DMS 273 treated with DMSO at 0.1 percent for 48 hours (cell line): Measurements from ENCODE around the gene HYKK.
"Not testable (repeated sequence)": the region's sequence is repeated elsewhere in the genome, so short reads cannot be mapped to it uniquely, and the experiment has no call there.

Experiments used
- DNase-seq: peaks from one replicate; lab custom pipeline; 2025; lab: John Stamatoyannopoulos, UW

HYKK gene, protein sequence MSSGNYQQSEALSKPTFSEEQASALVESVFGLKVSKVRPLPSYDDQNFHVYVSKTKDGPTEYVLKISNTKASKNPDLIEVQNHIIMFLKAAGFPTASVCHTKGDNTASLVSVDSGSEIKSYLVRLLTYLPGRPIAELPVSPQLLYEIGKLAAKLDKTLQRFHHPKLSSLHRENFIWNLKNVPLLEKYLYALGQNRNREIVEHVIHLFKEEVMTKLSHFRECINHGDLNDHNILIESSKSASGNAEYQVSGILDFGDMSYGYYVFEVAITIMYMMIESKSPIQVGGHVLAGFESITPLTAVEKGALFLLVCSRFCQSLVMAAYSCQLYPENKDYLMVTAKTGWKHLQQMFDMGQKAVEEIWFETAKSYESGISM

DNA sequence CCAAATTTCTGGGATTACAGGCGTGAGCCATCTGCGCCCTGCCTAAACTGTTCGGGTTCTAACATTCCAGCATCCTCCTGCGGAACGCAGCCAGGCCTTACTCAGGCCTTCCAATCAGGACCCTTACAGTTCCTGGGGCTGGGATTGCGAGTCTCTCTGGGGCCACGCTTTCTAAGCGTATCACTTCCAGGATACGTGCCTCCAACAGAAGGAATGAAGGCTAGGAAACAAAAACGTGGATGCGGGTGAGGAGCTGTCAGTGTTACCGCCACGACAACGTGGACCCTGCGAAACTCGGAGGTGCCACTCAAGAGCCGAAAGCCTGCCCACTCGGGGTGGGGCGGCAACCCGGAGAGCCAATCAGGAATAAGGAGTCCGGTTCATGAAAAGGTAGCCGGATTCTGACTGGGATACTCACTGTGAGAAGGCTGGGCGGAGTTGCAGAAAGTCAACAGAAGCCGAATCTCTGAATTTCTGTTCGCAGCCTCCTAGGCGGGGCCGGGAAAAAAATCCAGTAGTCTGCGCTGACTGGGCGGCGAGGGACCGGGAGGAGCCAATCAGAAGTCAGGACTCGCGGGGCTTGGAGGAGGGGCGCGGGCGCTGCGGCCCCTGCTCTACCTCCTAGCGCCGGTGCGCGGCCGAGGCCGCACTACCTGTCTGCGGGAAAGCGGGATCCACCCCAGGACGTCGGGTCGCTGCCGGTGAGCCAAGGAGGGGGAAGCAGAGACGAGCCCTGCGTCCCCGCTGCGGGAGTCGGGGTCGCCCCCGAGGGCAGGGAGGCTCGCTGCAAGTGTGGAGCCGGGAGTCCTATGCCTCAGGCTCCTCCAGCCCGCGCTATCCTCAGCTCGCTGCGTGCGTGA, at the start of gene HYKK:
Gene HYKK (plus strand): TSS at position 607 of the 860 bp plus-strand sequence. CDS start 5,512 bp downstream, outside the sequence.
- DNase-seq, result peak; percentile 94

- DNase-seq, result no peak
These were observed 46.6 kb upstream of the HYKK start for GRCh38 chr15:78460737-78461136.

DNA sequence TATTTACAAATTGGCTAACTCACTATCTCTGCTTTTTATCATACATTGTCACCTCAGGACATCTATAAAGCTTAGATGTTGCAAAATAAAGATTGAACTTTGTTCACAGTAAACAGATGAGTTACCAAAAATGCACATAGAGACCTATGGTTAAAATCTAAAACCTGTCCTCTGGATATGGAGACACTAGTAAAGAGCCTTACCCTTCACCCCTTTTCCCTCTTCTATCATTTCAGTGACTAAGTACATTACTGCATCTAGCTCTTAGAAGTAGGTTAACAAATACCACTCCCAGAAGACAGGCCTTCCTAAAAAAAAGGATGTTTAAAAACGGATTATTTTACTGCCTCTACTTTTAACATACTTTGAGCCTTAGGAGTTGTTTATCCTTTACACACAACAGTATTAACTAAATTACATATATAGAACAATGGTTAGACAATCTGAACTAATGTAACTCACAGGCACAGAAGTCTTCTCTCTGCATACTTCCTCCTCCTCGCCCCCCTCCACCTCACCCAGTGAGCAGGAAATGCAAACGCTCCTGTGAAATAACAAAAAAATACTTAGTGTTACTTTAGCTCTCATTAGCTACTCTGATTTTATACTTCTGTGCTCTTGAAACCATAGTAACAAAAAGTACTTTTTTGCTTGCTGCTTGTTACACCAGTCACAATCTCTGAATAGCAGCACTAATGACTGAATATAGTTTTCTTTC, 46.0 kb upstream of the HYKK start:
- no peak for DNase-seq

- DNase-seq, result no peak
These were observed 38.3 kb upstream of the HYKK start for GRCh38 chr15:78469031-78469430.

DNA sequence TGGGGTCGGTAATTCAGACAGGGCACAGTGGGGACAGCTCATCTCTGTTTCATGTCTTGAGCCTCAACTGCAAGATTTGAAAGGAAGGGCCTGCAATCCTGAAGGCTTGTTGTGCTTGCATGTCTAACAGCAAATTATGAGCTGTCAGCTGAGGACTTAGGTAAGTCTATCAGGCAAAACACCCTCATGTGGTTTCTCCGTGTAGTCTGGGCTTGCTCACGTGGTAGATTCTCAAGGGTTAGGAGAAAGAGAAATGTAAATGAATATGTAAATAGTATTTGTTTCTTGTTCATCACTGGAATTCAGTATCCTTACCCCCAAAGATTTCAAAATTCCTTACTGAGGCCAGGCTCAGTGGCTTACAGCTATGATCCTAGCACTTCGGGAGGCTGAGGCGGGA, 30.1 kb upstream of the HYKK start:
- no peak for DNase-seq

GRCh38 chr15:78479650-78480049, 27.7 kb upstream of the HYKK start:
- DNase-seq, result no peak

GRCh38 chr15:78481917-78482316, 25.5 kb upstream of the HYKK start:
- no peak for DNase-seq

DNA sequence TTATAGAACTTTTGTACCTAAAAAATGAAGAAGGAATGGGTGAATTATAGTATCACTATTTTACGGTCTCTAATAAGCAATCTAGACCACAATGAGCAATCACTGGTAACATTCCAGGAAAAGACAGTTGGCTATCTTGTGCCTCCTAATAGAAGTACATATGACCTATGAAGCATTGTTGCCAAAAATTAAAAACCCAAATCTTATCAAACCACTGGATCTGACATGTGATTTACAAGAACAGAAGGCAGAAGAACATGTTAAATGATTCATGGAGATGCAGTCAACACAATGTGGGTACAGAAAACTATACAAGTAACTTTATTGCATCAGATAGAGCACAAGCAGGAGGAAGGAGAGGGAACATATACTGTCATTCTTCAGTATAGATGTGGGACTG, 14.5 kb upstream of the HYKK start:
- peak; percentile 3 for DNase-seq

DNA sequence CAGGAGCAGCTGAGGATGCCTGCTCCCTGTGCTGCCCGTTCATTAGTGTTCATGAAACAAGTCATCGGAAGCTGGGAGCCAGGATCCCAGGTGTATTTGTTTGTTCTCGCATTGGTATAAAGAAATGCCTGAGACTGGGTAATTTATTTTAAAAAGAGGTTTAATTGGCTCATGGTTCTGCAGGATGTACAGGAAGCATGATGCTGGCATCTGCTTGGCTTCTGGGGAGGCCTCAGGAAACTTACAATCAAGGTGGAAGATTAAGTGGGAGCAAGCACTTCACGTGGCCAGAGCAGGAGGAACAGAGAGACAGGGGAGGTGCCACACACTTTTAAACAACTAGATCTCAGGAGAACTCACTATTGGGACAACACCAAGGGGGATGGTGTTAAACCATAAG, 5.5 kb upstream of the HYKK start:
- no peak for DNase-seq

- DNase-seq, result no peak
These were observed 4.7 kb upstream of the HYKK start for GRCh38 chr15:78502641-78503040.

GRCh38 chr15:78507831-78508160, 419 bp downstream of the HYKK start:
- no peak for DNase-seq

DNA sequence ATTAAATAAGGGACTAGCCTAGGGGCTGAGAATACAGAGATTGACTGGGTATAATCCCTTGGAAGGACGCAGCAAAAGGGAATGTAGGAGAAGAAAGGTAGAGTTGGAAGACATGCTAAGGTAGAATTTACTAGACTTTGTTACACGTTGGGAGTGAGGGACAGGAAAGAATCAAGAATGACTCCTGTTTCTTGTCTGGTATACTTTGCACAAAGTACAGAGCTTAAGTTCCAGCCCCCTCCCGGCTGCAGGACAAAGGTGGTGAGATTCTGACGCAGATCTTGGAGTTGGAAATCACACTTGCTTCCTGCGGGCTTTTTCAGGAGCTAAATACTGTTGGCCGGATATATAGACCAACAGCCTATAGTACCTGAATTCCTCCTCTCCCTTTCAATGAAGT, 895 bp downstream of the HYKK start:
- no peak for DNase-seq

DNA sequence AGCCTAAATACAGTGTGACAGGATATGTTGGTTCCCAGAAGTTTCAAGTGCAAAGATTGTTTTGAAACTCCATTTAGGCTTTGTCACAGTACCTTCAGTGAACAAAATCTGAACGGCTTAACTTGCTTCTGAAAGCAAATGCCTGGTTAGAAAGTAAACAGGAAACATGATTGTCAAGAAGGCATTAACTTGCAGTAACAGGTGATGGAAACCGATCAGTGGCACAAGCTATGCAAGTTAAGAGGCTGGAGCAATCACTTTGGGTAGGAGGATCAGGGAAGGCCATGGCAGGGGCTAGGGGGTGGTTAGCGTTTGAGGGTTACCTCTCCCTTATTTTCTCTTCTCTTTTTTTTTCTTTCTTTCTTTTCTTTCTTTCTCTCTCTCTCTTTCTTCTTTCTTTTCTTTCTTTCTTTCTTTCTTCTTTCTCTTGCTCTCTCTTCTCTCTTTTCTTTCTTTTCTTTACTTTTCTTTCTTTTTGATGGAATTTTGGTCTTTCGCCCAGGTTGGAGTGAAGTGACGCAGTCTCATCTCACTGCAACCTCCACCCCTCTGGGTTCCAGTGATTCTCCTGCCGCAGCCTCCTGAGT, 2.4 kb downstream of the HYKK start:
- no peak for DNase-seq

DNA sequence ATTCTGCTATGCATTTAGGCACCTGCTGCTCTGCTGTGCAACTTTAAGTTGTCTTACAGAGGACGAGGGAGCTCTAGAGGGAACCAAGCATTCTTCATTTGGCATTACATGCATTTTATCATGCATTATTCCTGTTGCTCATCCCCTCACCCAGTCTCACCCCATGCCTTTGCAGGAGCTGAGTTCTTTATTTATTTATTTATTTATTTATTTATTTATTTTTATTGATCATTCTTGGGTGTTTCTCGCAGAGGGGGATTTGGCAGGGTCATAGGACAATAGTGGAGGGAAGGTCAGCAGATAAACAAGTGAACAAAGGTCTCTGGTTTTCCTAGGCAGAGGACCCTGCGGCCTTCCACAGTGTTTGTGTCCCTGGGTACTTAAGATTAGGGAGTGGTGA, 12.7 kb downstream of the HYKK start:
- not testable (repeated sequence) for DNase-seq

DNA sequence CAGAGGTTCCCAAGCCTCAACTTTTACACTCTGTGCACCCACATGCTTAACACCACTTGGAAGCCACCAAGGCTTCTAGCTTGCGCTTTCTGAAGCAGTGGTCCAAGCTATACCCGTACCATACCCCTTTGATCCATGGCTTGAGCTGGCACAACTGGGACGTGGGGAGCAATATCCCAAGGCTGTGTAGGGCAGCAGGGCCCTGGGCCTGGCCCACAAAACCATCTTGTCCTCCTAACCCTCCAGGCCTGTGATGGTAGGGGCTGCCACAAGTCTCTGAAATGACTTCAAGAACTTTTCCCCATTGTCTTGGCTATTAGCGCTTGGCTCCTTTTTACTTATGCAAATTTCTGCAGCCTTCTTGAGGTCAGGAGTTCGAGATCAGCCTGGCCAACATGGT, 16.9 kb downstream of the HYKK start:
- DNase-seq, result no peak

DNA sequence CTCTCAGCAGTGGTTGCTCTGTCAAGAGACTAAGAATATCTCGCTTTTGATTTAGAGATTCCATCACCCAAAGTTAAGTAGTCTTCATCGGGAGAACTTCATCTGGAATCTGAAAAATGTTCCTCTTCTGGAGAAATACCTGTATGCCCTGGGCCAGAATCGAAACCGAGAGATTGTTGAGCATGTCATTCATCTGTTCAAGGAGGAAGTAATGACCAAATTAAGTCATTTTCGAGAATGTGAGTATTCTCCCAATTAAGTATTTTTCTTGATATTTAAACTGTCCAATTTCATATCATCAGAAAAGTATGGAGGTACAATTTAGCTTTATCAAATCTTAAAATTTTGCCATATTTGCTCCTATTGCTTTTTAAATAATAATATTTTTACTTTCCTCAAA, 19.9 kb downstream of the HYKK start:
- DNase-seq, result no peak

DNA sequence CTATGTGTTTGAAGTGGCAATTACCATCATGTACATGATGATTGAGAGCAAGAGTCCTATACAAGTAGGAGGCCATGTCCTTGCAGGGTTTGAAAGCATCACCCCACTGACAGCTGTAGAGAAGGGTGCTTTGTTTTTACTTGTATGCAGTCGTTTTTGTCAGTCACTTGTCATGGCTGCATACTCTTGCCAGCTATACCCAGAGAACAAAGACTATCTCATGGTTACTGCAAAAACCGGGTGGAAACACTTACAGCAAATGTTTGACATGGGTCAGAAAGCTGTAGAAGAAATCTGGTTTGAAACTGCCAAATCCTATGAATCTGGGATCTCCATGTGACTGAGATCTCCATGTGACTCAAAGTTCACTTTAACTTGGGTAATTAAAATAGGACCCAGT, 26.0 kb downstream of the HYKK start:
- no peak for DNase-seq

- DNase-seq, result no peak
These were observed 28.8 kb downstream of the HYKK start for GRCh38 chr15:78536134-78536533.

DNA sequence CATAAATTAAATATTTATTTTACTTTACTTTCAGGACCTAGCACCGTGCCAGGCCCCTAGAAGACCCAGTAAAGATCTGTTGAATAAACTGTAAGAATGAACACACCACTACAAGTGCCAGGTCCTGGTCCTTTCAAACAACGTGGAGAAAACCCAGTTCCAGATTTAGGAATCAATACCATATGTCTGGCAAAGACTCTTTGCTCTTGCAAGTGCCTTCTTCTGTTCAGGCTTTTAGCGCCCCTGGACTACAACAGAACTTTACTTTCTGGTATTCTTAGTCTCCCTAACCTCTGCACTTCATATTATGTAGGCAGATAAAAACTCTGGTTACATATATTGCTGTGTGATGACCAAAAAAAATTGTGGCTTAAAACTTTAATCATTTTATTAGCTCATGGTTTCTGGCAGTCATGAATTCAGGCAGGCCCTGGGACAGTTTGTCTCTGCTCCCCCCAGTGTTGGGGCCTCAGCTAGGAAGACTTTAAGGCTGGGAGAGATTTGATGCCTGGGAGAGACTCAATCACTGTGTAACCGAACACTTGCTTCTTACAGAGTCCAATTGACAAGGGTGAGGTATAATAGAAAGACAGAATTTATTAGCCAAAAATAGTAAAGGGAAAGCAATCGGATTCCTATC, 30.0 kb downstream of the HYKK start:
- DNase-seq, result no peak

DNA sequence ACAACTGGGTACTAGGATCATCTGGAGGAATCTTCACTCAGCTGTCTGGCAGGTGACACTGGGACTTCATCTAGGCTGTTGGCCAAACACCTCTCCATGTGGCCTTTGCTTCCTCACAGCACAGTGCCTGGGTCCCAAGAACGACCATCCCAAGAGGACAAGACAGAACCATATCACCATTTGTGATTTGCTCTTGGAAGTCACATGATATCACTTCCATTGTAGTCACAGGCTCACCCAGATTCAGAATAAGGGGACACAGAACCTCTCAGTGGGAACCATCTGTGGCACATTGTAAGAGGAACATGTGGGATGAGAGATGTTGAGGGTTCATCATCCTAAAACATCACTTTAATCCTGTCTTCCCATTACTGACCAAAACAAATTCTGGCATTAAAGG, 31.0 kb downstream of the HYKK start:
- no peak for DNase-seq

DNA sequence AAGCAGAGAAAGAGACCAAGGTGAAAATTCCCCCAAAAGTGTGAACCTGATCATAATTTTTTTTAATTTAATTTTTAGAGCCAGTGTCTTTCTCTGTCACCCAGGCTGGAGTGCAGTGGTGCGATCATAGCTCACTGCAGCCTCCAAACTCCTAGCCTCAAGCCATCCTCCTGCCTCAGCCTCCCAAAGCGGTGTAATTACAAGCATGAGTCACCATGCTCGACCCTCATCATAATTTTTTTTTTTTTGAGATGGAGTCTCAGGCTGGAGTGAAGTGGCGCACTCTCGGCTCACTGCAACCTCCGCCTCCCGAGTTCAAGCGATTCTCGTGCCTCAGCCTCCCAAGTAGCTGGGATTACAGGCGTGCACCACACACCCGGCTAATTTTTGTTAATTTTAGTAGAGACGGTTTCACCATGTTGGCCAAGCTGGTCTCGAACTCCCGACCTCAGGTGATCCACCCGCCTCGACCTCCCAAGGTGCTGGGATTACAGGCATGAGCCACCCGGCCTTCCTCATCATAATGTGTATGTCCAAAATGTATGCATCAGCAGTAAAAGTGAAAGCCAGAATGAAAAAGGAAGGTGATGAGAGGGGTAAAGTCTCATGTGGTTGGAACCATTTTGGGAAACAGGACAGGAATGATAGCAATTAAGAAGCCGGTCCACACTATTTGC, 32.2 kb downstream of the HYKK start:
- DNase-seq, result not testable (repeated sequence)
